ENCODE results near the gene MAPKAPK2. TPM values are rescaled to one million over a fixed set of nuclear protein-coding genes. Genes with fewer than 3 reads are reported as not detected.

MAPKAPK2 gene
- polyA plus RNA-seq, 1 donor from 2014 or later = 9.0 TPM

DNA sequence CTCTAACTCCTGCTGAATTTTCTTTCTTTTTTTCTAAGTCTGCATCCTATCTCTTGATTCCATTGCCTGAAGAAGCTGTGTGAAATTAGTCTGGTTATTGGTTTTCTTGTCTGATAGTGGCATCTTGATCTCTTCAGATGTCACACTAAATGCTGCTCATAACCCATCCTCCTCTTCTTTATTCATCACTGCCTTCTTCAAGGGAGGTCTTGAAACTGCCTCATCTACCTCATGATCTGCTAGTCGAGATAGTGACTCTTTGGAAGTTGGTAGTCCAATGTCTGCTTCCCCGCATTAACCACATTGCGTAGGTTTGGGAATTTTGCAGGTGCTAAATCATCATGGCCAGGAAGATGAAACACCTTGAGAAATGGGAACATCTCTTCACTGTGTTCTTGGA, 33.7 kb upstream of the MAPKAPK2 start:
- Histone ChIP-seq H2AFZ (ENCODE audit: low read depth, low read length) (no peak overlapping the region), H3K36me3 (ENCODE audit: insufficient read depth, low read length) (no peaks in the 10 kb centered on the region), H3K4me2 (ENCODE audit: low read length) (no peak overlapping the region), H3K9me3 (ENCODE audit: low read length) (no peaks in the 10 kb centered on the region), H3K9ac (ENCODE audit: low read length) (no peak overlapping the region), H3F3A (ENCODE audit: insufficient read depth, low read length, poor library complexity, severe bottlenecking) (no peaks in the 10 kb centered on the region), H3K79me2 (replicated peaks; ENCODE audit: insufficient read depth, low read length) (no peaks in the 10 kb centered on the region), H3K27me3 (ENCODE audit: insufficient read depth, low read depth, low read length) (no peaks in the 10 kb centered on the region), H3K27ac (ENCODE audit: low read length) (no peak overlapping the region), H3K4me3 (ENCODE audit: low read length) (no peak overlapping the region), H3K9me2 (ENCODE audit: insufficient read depth, low read length) (no peaks in the 10 kb centered on the region), H4K20me1 (ENCODE audit: insufficient read depth) (no peaks in the 10 kb centered on the region)
- TF ChIP-seq SMC3 (conservative IDR thresholded peaks at IDR 0.05; ENCODE audit: poor library complexity) (no peak), RAD21 (conservative IDR thresholded peaks at IDR 0.05) (no peak), POLR2AphosphoS5 (IDR thresholded peaks at IDR 0.05) (no peak), TAF1 (IDR thresholded peaks at IDR 0.05; ENCODE audit: low read depth) (no peak), EP300 (conservative IDR thresholded peaks at IDR 0.05; ENCODE audit: poor library complexity, severe bottlenecking) (no peak), EZH2 (IDR thresholded peaks at IDR 0.05; ENCODE audit: borderline replicate concordance, insufficient read depth, low read length, poor library complexity, severe bottlenecking) (no peak), MXI1 (conservative IDR thresholded peaks at IDR 0.05; ENCODE audit: poor library complexity, severe bottlenecking) (no peak)
- TF ChIP-seq, protein P1, sequence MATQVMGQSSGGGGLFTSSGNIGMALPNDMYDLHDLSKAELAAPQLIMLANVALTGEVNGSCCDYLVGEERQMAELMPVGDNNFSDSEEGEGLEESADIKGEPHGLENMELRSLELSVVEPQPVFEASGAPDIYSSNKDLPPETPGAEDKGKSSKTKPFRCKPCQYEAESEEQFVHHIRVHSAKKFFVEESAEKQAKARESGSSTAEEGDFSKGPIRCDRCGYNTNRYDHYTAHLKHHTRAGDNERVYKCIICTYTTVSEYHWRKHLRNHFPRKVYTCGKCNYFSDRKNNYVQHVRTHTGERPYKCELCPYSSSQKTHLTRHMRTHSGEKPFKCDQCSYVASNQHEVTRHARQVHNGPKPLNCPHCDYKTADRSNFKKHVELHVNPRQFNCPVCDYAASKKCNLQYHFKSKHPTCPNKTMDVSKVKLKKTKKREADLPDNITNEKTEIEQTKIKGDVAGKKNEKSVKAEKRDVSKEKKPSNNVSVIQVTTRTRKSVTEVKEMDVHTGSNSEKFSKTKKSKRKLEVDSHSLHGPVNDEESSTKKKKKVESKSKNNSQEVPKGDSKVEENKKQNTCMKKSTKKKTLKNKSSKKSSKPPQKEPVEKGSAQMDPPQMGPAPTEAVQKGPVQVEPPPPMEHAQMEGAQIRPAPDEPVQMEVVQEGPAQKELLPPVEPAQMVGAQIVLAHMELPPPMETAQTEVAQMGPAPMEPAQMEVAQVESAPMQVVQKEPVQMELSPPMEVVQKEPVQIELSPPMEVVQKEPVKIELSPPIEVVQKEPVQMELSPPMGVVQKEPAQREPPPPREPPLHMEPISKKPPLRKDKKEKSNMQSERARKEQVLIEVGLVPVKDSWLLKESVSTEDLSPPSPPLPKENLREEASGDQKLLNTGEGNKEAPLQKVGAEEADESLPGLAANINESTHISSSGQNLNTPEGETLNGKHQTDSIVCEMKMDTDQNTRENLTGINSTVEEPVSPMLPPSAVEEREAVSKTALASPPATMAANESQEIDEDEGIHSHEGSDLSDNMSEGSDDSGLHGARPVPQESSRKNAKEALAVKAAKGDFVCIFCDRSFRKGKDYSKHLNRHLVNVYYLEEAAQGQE (IDR thresholded peaks at IDR 0.05; ENCODE audit: borderline replicate concordance) = no peak
- TF ChIP-seq, protein P2, sequence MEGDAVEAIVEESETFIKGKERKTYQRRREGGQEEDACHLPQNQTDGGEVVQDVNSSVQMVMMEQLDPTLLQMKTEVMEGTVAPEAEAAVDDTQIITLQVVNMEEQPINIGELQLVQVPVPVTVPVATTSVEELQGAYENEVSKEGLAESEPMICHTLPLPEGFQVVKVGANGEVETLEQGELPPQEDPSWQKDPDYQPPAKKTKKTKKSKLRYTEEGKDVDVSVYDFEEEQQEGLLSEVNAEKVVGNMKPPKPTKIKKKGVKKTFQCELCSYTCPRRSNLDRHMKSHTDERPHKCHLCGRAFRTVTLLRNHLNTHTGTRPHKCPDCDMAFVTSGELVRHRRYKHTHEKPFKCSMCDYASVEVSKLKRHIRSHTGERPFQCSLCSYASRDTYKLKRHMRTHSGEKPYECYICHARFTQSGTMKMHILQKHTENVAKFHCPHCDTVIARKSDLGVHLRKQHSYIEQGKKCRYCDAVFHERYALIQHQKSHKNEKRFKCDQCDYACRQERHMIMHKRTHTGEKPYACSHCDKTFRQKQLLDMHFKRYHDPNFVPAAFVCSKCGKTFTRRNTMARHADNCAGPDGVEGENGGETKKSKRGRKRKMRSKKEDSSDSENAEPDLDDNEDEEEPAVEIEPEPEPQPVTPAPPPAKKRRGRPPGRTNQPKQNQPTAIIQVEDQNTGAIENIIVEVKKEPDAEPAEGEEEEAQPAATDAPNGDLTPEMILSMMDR (IDR thresholded peaks at IDR 0.05; ENCODE audit: poor library complexity, severe bottlenecking) = no peak

DNA sequence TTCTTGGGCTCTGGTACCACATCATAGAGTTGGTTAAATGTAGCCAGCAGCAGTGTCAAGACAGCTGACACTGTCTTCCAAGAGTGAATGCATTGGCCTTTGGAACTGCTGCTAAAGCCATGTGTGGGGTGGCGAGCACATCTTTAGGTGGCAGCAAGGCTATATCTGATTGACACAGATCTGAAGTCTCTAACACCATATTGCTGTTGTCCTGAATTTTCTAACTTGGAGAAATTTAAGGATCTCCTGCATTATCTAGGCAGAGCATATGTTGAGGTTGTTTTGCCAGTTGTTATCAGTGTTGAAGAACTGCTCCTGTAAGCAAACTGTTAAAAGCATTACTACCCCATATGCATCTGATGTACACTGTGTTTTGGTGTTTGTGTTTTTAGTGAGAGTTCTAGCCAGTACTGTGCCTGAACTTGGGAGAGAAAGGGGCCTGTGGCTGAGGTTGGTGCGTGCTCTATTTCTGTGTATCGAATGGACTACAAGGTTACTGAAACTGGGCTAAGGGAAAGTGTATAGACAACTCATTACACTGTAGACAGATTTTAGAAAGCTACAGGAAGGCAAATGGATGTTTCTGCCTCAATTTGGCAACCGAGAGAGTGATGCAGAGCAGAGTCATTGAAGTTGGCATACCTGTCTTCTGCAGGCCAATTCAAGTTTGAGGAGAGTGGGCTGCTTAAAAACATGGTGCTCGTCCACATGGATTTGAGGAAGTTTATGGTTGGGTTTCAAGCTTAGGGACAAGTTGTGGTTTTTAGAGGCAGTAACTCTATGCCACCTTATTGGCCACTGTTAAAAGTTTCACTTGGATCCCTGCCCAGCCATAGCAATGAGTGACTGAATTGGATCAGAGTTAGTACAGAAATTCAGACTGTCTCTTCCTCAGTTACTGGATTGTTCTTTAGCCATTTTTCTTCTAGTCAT, 32.5 kb upstream of the MAPKAPK2 start:
- Histone ChIP-seq H3K79me2 (replicated peaks; ENCODE audit: insufficient read depth, low read length) (no peaks in the 10 kb centered on the region), H4K20me1 (ENCODE audit: insufficient read depth) (no peaks in the 10 kb centered on the region), H3K4me3 (ENCODE audit: low read length) (no peak overlapping the region), H3K27me3 (ENCODE audit: insufficient read depth, low read depth, low read length) (no peaks in the 10 kb centered on the region), H3K9me2 (ENCODE audit: insufficient read depth, low read length) (no peaks in the 10 kb centered on the region), H3K4me2 (ENCODE audit: low read length) (no peak overlapping the region), H3K9me3 (ENCODE audit: low read length) (no peaks in the 10 kb centered on the region), H3F3A (ENCODE audit: insufficient read depth, low read length, poor library complexity, severe bottlenecking) (no peaks in the 10 kb centered on the region), H3K36me3 (ENCODE audit: insufficient read depth, low read length) (no peaks in the 10 kb centered on the region), H3K27ac (ENCODE audit: low read length) (no peak overlapping the region), H2AFZ (ENCODE audit: low read depth, low read length) (no peak overlapping the region), H3K9ac (ENCODE audit: low read length) (no peak overlapping the region)
- no peak for TF ChIP-seq EZH2 (IDR thresholded peaks at IDR 0.05; ENCODE audit: borderline replicate concordance, insufficient read depth, low read length, poor library complexity, severe bottlenecking)
- TF ChIP-seq MXI1 (conservative IDR thresholded peaks at IDR 0.05; ENCODE audit: poor library complexity, severe bottlenecking) = no peak
- TF ChIP-seq SMC3 (conservative IDR thresholded peaks at IDR 0.05; ENCODE audit: poor library complexity) = no peak
- no peak for TF ChIP-seq TAF1 (IDR thresholded peaks at IDR 0.05; ENCODE audit: low read depth)
- TF ChIP-seq POLR2AphosphoS5 (IDR thresholded peaks at IDR 0.05) = no peak
- no peak for TF ChIP-seq EP300 (conservative IDR thresholded peaks at IDR 0.05; ENCODE audit: poor library complexity, severe bottlenecking)
- TF ChIP-seq, protein P1 (IDR thresholded peaks at IDR 0.05; ENCODE audit: borderline replicate concordance) = no peak
- no peak for TF ChIP-seq RAD21 (conservative IDR thresholded peaks at IDR 0.05)
- TF ChIP-seq, protein P2 (IDR thresholded peaks at IDR 0.05; ENCODE audit: poor library complexity, severe bottlenecking) = no peak
